ES-I3 (cell line): Measurements from ENCODE around the gene SLIT3.

Source experiments
- H3K36me3 ChIP-seq: 2 replicates; pipeline ENCODE4 v1.6.1; 2013; ENCODE audit warnings: mild to moderate bottlenecking, low read length, control low read depth, moderate library complexity; ENCODE audit not compliant: insufficient read depth
- H3K4me1 ChIP-seq: 2 replicates; pipeline ENCODE4 v1.6.1; 2013; ENCODE audit warnings: mild to moderate bottlenecking, control low read depth, low read length; ENCODE audit not compliant: insufficient read depth
- H3K9ac ChIP-seq: 2 replicates; pipeline ENCODE4 v1.6.1; 2013; ENCODE audit warnings: low read depth, mild to moderate bottlenecking, low read length, moderate library complexity
- H3K9me3 ChIP-seq: 2 replicates; pipeline ENCODE4 v1.6.1; 2013; ENCODE audit warnings: mild to moderate bottlenecking, low read length, moderate library complexity; ENCODE audit not compliant: control insufficient read depth, insufficient read depth

Gene SLIT3

DNA sequence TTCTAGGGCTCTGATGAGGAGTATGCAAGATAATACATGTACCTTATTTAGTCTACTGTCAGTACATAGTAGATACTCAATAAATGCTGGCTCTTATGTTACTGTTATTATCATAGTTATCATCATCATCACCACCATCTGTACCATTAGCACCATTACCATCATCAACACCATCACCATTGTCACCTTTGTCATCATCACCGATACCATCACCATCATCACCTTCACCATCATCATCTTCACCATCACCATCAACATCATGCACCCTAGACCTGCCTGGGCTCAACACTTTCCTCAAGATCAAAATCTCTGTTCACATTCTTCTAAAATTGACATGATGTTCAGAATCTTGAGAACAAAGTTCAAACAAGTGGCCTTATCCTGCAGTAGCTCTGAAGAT is 595.6 kb downstream of the SLIT3 start:
- Histone ChIP-seq H3K9ac (no peak overlapping the region), H3K9me3 (no peaks in the 10 kb centered on the region), H3K4me1 (no peaks in the 10 kb centered on the region), H3K36me3 (no peaks in the 10 kb centered on the region)

DNA sequence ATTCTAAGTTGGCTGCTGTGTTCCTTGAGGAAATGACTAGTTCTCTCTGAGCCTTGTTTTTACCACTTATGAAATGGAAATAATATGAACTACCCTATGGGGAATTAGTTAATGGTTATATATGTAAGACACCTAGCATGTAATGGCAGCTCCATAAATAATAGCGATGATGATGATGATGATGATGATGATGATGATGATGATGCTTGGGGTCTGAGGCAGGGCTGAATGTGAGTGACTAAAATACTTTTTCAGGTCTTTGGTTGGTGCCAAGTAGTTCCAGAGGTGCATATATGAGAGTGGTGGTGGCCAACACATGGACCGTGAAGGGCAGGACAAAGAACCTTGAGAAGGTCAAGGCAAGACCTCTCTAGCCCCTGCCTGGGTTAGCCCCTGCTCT is 598.4 kb downstream of the SLIT3 start:
- H3K36me3 ChIP-seq = no peaks in the 10 kb centered on the region
- H3K9me3 ChIP-seq = no peaks in the 10 kb centered on the region
- H3K9ac ChIP-seq = no peak overlapping the region
- no peaks in the 10 kb centered on the region for H3K4me1 ChIP-seq

DNA sequence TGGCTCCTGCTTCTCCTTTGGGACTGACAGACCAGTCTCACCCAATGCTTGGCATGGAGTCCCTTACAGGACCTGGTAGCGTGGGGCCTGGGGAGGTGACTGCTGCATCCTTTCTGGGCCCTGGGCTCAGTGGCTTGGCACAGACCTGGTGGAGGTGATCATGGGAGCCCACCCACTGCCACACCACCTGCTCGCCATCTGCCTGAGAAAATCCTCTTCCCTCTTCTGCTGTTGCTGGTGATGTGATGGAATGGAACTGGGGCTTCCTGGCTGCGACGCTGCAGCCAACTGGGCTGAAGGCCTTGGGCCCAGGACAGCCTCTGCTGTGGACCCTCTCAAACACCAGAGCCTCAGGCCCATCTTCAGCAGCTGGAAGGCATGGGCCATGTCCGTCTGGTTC is 599.3 kb downstream of the SLIT3 start:
- H3K4me1 ChIP-seq = no peaks in the 10 kb centered on the region
- H3K9ac ChIP-seq = no peak overlapping the region
- no peaks in the 10 kb centered on the region for H3K9me3 ChIP-seq
- no peaks in the 10 kb centered on the region for H3K36me3 ChIP-seq

DNA sequence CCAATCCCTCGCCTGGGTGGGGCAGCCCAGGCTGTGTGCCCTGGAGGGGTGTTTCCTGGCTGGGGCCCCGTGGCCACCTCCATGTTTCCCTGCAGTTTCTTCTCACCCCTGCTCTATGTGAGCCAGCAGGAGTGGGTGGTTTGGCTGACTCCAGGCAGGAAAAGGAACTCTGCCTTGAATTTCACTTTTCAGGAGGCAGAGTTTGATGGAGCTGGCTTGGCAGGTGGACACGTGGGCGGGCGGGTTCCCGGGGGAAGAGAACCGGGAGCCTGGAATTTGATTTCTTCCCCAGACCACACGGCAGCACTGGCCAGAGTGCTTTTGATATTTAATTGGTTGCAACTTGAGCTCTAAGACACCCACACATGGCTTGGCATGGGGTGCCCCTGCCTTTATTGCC is 601.9 kb downstream of the SLIT3 start:
- Histone ChIP-seq H3K4me1 (no peaks in the 10 kb centered on the region), H3K9ac (no peak overlapping the region), H3K36me3 (no peaks in the 10 kb centered on the region), H3K9me3 (no peaks in the 10 kb centered on the region)

DNA sequence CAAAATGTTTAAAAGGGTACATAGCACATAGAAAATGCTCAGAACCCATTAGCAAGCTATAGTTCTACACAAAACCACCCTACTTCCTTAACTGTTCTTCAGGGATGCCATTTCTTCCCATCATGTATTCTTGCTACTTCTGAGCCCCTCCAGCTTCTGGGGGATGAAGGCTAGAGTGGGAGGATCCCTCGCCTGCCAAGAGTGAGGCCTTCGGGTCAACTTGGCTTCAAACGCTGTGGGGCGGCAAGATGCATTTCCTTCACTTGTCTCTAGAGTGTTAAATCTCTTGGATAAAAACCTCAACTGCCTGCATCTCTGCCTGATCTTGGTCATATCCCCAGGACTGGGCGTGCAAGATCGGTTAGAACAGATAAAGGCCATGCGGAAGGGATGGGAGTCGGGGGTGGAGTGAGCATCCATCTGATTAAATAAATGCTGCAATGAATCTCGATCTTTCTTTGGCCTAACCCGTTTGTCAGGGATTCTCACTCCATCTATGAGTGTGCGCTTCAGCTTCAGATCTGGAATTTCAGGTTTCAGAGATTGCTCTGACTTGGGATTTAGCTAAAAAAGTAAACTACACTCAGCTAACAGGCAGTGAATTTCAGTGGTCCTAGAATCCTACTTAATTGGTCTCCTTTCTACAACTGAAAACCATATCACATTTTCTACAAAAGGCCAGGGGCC is 603.8 kb downstream of the SLIT3 start:
- no peaks in the 10 kb centered on the region for H3K4me1 ChIP-seq
- H3K36me3 ChIP-seq = no peaks in the 10 kb centered on the region

DNA sequence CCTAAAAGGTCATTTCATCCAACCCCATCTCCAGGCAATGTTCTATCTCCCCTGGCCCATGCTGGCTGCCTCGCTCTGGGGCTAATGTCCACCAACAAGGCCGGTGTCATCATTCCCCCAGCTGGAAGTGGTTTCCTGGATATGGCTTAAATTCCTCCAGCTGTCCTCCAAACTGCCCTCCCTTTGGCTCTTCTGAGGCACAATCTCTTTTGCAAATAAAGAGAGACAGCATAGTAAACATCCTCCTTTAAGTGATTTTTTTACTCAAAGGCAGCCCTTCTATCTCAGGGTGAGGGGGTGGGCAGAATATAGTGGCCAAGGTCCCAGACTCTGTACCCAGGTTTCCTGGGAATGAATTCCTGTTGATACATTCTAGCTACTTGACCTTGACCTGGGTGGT is 604.3 kb downstream of the SLIT3 start:
- Histone ChIP-seq H3K36me3 (no peaks in the 10 kb centered on the region), H3K9me3 (no peaks in the 10 kb centered on the region), H3K4me1 (no peaks in the 10 kb centered on the region), H3K9ac (no peak overlapping the region)

More for the DNA sequence above, 603.8 kb downstream of the SLIT3 start:
- no peak overlapping the region for H3K9ac ChIP-seq
- H3K9me3 ChIP-seq = no peaks in the 10 kb centered on the region

DNA sequence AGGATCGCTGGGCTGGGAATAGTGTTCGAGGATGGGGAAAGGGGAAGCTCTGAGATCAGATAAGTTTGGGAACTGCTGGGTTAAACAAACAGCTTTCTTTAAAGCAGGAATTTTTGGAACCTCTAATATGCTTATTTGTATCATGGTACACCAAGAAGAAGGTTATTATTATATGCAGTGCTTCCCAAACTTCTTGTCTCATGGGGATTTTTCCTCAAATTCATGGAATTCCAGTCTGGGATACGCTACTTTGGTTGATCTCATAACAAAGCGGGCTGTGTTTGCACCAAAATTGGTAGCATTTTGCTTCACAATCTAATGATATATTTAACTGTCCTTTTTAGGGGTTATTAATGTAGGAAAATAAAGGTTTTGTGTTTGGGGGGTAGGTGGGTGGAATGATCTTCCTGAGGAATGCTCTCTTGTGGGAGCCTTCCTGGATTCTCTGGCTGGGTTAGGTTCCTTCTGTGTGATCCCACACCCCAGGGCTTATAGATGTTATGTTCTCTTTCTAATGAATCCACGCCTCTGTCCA is 605.6 kb downstream of the SLIT3 start:
- no peaks in the 10 kb centered on the region for H3K36me3 ChIP-seq
- no peak overlapping the region for H3K9ac ChIP-seq
- H3K4me1 ChIP-seq = no peaks in the 10 kb centered on the region

DNA sequence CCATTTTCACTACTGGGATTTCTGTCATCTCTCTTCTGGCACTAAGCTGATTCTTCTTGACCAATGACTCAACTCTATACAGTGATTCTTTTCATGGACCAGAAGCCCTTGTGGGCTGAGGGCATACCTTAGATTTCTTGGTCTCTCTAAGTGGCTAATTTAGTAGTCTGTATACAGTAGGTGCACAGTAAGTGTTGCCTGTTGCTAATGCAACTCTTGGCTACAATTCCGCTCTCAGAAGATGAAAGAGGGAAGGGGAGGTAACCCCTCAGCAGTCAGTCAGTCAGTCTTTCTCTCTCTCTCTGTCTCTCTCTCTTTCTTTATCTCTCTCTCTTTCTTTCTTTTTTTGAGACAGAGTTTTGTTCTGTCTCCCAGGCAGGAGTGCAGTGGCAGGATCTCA is 606.6 kb downstream of the SLIT3 start:
- Histone ChIP-seq H3K36me3 (no peaks in the 10 kb centered on the region), H3K9me3 (no peaks in the 10 kb centered on the region), H3K4me1 (no peaks in the 10 kb centered on the region), H3K9ac (no peak overlapping the region)

More for the DNA sequence above, 605.6 kb downstream of the SLIT3 start:
- no peaks in the 10 kb centered on the region for H3K9me3 ChIP-seq

DNA sequence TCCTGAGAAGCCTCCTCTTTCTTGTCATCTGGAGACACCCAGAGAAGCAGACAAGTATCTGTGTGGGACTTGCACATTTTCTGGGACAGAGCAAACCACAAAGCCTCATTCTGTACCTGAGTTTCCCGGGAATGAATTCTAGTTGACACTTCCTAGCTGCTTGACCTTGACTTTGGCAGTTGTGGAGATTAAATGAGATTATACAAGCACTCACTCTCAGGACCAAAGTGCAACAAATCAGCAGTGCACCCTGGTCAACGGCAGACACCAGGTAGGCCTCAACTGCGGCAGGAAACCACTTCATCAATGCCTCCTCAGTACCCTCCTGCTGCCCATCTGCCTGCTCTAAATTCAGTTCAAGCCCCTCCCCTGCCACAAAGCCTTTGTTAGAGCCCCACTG is 607.1 kb downstream of the SLIT3 start:
- Histone ChIP-seq H3K9me3 (no peaks in the 10 kb centered on the region), H3K36me3 (no peaks in the 10 kb centered on the region), H3K4me1 (no peaks in the 10 kb centered on the region), H3K9ac (no peak overlapping the region)

DNA sequence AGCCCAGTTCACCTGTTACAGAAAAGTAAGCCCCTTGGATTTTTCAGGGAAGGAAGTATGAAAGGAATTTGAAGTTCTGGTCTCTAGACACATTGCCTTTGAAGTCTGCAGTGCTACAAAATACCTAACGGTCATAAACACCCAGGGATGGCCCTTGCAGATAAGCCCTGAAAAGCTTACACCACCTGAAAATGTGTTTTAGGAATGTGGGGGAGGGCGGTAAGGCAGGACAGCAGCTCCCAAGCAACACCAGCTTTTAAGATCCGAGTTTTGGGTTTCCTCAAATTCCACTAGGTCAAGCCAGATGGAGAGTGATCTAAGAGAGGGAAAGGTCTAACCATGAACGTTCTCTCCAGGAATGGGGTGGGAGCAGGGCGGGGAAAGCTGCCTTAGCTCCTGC is 607.6 kb downstream of the SLIT3 start:
- Histone ChIP-seq H3K4me1 (no peaks in the 10 kb centered on the region), H3K36me3 (no peaks in the 10 kb centered on the region), H3K9ac (no peak overlapping the region), H3K9me3 (no peaks in the 10 kb centered on the region)

DNA sequence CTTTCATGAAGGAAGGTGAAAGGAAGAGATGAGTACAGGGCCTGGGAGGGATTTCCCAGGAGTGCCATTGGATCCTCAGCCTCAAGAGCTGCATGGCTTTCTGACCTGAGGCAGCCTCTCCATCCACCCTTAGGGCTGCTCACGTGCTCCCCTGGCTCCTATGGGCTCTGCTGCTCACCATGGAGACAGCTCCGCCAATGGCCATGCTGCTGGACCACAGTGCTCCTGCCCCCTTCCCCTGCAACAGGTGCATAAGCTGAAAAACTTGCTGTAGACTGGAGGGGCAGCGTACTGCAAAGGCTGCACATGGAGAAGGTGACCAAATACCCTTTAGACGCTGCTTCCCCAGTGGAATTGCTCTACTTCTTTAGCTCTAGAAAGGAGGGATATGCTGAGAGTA is 609.0 kb downstream of the SLIT3 start:
- H3K9ac ChIP-seq = no peak overlapping the region
- H3K9me3 ChIP-seq = no peaks in the 10 kb centered on the region
- no peaks in the 10 kb centered on the region for H3K4me1 ChIP-seq
- H3K36me3 ChIP-seq = no peaks in the 10 kb centered on the region

DNA sequence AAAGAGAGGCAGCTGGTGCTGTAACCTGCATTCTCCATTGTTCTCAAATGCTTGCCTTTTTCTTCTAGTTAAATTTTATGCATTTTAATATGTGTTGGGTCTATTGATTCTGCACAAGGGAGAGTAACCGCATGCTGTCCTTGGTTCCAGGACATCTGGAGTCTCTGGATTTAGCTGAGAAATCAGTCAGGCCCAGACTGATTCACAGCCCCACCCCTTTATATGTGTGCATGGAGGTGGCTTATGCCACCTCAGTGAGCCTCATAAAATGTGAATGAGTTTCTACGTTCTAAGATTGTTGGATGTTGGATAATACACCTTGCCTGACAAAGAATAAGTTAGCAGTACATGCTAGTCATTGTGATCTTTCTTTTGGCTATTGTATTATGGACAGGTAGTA is 611.7 kb downstream of the SLIT3 start:
- H3K9ac ChIP-seq = no peak overlapping the region
- no peaks in the 10 kb centered on the region for H3K4me1 ChIP-seq
- H3K9me3 ChIP-seq = no peaks in the 10 kb centered on the region
- H3K36me3 ChIP-seq = no peaks in the 10 kb centered on the region

DNA sequence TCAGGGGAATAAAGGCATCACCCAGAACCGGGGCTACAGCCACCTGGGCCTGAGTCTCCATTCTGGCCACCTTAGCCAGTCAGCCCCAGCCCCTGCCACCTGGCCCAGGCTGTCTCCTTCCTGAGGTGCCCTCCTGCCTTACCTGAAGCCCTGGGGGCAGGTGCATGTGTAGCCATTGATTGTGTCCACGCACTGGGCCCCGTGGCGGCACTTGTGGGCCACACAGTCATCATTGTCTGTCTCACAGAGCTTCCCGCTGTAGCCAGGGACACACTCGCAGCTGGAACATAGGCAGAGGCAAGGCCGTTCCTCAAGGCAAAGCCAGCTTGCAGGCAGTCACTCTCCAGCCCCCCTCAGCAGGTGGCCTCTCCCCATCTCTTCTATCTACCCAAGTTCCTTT is 614.1 kb downstream of the SLIT3 start:
- Histone ChIP-seq H3K9me3 (no peaks in the 10 kb centered on the region), H3K36me3 (no peaks in the 10 kb centered on the region)

DNA sequence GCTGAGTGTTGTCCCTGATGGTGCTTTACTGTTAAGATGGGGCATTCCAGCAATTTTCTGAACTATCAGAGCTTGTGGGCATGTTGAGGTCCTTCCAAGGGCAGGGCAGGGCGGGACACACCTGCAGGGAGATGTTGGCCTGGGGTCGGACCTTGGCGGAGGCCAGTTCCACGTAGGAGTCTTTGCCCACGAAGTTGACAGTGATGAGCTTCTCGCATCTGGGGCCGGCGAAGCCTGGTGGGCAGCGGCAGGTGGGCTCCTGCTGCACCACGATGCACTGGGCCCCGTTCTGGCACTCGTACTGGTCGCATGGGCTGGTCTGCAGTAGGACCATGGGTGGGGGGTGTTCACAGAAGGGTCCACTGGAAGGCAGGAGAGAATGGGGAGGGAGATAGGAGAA is 615.4 kb downstream of the SLIT3 start:
- H3K9ac ChIP-seq = no peak overlapping the region
- no peaks in the 10 kb centered on the region for H3K9me3 ChIP-seq
- no peaks in the 10 kb centered on the region for H3K4me1 ChIP-seq
- H3K36me3 ChIP-seq = no peaks in the 10 kb centered on the region

More for the DNA sequence above, 614.1 kb downstream of the SLIT3 start:
- H3K9ac ChIP-seq = no peak overlapping the region
- no peaks in the 10 kb centered on the region for H3K4me1 ChIP-seq

DNA sequence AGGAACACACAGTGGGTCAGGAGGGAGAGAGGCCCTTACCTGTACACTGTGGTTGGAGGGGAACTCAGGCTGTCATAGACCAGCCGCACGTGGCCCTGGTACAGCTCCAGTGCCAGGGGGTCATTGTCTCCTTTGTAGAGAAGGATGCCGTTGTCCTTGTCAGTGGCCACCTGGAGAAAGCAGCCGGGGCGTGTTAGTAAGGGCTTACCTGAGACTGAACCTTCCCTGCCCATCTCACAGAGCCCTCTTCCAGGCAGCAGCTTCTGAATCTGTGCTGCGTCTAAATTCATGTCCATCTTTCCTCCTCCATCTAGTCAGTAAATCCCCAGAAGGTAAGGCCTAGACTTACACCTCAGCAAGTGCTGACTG is 617.0 kb downstream of the SLIT3 start:
- H3K4me1 ChIP-seq = no peaks in the 10 kb centered on the region
- H3K9me3 ChIP-seq = no peaks in the 10 kb centered on the region
- H3K36me3 ChIP-seq = no peaks in the 10 kb centered on the region
- no peak overlapping the region for H3K9ac ChIP-seq
